Stomach smooth muscle (tissue), 2 donors: Measurements from ENCODE around the gene FZR1.

Source experiments
- H3K27ac ChIP-seq: one replicate; pipeline ENCODE4 v1.7.0; 2013; ENCODE audit warnings: mild to moderate bottlenecking, low read length, inconsistent platforms
- H3K27me3 ChIP-seq, 2 donors: one replicate each; pipeline ENCODE4 v1.7.0; 2013; ENCODE audit warnings: low read length in 2 of 2; ENCODE audit not compliant: insufficient read depth in 2 of 2, control insufficient read depth in 1 of 2
- H3K36me3 ChIP-seq, 2 donors: one replicate each; pipeline ENCODE4 v1.7.0; 2013; ENCODE audit warnings: low read length in 2 of 2; ENCODE audit not compliant: control insufficient read depth in 2 of 2, insufficient read depth in 2 of 2
- H3K4me1 ChIP-seq: one replicate; pipeline ENCODE4 v1.7.0; 2013; ENCODE audit warnings: low read length; ENCODE audit not compliant: control insufficient read depth, insufficient read depth
- H3K4me3 ChIP-seq, 2 donors: one replicate each; pipeline ENCODE4 v1.7.0; 2013; ENCODE audit warnings: low read length in 2 of 2
- H3K9ac ChIP-seq, 2 donors: one replicate each; pipeline ENCODE4 v1.7.0; 2013; ENCODE audit warnings: low read length in 2 of 2, mild to moderate bottlenecking in 1 of 2
- H3K9me3 ChIP-seq, 2 donors: one replicate each; pipeline ENCODE4 v1.7.0; 2013; ENCODE audit warnings: low read length in 2 of 2; ENCODE audit not compliant: control insufficient read depth in 2 of 2
- donor health status: healthy.
- donor health status: Pancreatic carcinoma.

The FZR1 gene

DNA sequence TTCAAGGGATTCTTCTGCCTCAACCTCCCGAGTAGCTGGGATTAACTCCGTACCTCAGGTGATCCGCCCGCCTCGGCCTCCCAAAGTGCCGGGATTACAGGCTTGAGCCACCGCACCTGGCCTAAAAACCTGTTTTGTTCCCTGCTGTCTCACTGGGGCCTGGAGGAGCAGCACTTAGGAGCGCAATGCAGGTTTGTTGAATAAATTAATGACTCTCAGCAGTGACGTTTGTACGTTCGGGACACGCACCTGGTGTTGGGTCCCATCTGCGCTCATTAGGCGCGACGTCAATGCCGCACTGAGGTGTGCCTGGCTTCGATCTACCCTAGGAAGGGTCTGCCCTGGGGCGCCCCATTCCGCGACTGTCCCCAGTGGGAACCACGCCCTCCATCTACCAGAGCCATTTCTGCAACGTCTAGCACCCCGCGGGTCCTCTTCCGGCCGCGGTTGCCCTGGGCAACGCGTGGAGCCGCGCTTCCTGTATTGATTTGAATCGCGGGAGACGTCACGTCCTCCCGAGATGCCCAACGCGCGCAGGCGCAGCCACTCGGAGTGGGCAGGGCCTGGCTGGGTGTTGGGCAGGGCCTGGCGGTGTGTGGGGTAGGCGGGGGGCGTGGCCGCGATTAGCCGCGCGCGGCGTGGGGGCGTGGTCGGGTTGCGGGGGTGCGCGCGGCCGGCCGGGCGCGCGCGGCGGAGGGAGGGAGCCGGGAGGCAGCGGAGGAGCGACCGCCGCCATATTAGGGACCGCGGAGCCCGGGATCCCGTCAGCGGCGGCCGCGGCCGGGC is at the start of gene FZR1:
TSS of gene FZR1 (plus strand) at position 714 of the 786 bp plus-strand sequence. CDS start 16,679 bp downstream, outside the sequence.
- no peaks in the 10 kb centered on the region for H3K36me3 ChIP-seq
- peak within 1 kb of the TSS; percentile 82 to 83 for H3K9ac ChIP-seq
- H3K27ac ChIP-seq = peak within 1 kb of the TSS; percentile 69
- H3K9me3 ChIP-seq = no peaks in the 10 kb centered on the region
- no peaks in the 10 kb centered on the region for H3K27me3 ChIP-seq
- peaks cover 21% of the 10 kb centered on the region for H3K4me1 ChIP-seq
- peak within 1 kb of the TSS; percentile 89 to 97 for H3K4me3 ChIP-seq

DNA sequence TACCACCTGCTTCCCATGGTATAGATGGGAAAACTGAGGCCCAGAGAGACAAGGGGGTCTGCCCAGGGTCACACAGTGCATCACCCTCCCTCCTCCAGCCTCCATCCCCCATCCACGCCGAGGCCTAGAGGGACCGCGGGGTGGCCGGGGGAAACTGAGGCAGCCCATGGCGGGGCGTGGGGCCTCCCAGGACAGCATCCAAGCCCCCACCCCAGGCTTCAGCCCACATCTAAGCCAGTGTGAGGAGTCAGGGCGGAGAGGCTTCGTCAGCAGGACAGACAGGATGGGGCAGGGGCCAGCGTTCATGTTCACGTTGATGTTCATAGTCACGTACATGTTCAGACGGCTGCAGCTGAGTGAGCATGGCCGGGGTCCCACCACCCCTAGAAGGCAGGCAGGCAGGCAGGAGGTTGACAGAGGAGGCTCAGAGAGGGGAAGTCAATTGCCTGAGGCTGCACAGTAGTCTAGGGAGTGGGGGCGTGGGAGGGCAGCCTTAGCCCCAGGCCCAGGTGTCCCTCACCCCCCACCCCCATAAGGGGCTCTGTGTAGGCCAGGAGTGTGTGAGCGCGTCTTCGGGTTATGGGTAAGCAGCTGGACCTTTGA is 49.1 kb upstream of the FZR1 start:
- Histone ChIP-seq H3K9ac (no peak overlapping the region), H3K27ac (peak overlapping the region; percentile 75), H3K4me1 (peaks cover 37% of the 10 kb centered on the region), H3K36me3 (peaks cover 31 to 33% of the 10 kb centered on the region in 2 donors), H3K9me3 (no peaks in the 10 kb centered on the region), H3K27me3 (no peaks in the 10 kb centered on the region), H3K4me3 (no peak overlapping the region)

- H3K9me3 ChIP-seq = no peaks in the 10 kb centered on the region
- H3K4me3 ChIP-seq = peak overlapping the region in 1 of 2 donors; percentile 22
- H3K27me3 ChIP-seq = no peaks in the 10 kb centered on the region
- peak overlapping the region in 1 of 2 donors; percentile 51 for H3K9ac ChIP-seq
- peak overlapping the region; percentile 75 for H3K27ac ChIP-seq
- peaks cover 37% of the 10 kb centered on the region for H3K4me1 ChIP-seq
- H3K36me3 ChIP-seq = peaks cover 28% of the 10 kb centered on the region in 2 donors
Observed at GRCh38 chr19:3457528-3458228, 48.4 kb upstream of the FZR1 start.

DNA sequence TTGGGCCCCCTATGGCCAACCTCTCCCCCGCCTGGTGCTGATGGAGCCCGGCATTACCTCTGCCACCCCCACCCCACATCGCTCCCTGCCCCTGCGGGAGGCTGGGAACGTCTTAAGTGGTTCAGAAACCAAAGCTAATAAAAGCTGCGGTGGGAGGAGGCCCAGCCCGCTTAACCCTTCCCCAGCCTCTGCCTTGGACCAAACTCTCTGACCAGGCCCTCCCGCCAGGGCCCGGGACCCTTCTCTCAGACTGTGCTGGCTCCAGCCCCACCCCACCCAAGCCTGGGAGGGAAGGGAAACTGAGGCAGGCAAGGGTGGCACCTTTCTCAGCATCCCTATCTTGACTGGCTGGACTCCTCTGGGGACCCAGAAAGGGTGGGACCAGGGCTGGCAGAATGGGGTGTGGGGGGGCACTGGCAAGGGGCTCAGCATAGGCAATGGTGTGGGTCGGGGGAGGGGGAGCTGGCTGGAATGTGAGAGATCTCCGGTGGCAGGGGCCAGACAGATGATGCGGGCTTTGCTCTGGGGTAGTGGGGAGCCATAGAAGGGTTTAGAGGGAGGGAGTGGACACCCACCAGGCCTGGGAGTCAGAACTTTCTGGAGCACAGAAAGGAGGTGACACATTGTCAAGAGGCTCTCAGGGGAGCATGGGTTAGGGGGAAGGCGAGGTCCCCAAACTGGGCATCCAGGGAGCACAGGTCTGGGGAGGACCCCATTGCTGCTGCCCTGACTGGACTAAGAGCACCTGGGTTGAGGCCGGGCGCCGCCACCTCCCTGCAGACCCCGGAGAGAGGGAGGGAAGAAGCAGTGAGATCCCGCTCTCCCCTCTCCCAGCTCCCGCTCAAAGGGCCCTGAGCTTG is 47.7 kb upstream of the FZR1 start:
- peak overlapping the region; percentile 75 for H3K27ac ChIP-seq
- H3K4me3 ChIP-seq = peak overlapping the region in 1 of 2 donors; percentile 22
- H3K4me1 ChIP-seq = peaks cover 40% of the 10 kb centered on the region
- H3K9ac ChIP-seq = peak overlapping the region; percentile 42 to 51
- H3K9me3 ChIP-seq = no peaks in the 10 kb centered on the region
- no peaks in the 10 kb centered on the region for H3K27me3 ChIP-seq
- H3K36me3 ChIP-seq = peaks cover 22 to 27% of the 10 kb centered on the region in 2 donors

DNA sequence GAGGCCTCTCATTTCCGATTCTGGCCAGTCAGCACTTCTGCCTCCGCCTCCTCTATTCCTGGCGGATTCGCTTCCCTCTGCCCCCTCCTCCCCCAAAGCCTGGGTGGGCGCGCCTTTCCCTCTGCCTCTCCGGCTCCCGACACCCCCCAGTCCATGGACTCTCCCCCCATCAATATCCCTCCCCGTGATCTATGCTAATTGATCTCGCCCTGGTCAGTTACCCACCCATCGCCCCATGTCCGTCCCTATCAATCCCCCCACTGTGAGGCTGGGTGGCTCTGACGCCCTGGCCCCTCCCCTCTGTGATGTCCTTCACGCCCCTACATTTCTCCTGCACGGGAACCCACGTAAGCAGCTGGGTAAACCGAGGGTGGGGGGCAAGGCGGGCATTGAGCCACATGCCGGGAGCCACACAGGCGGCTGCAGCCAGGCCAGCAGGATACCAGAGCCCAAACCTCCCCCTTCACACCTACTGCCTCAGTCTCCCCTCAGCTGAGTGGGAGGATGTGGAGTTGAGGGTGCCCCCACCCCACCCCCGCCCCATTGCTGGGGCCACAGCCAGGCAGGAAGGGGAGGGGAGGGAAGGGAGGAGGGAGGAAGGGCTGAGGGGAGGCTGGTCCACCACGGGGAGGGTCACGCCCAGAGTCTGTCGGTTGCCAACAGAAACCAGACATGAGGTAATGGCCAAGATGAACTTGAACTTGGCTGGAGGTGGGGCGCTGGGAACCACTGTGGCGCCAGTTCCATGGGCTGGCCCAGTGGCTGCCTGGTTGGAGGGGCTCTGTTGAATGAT is 46.8 kb upstream of the FZR1 start:
- Histone ChIP-seq H3K27me3 (no peaks in the 10 kb centered on the region), H3K36me3 (peaks cover 17 to 21% of the 10 kb centered on the region in 2 donors), H3K9ac (peak overlapping the region in 1 of 2 donors; percentile 51), H3K4me1 (peaks cover 45% of the 10 kb centered on the region), H3K27ac (peak overlapping the region; percentile 75), H3K4me3 (no peak overlapping the region), H3K9me3 (no peaks in the 10 kb centered on the region)

GRCh38 chr19:3459965-3460582 is 46.0 kb upstream of the FZR1 start:
- Histone ChIP-seq H3K27me3 (no peaks in the 10 kb centered on the region), H3K9ac (peak overlapping the region in 1 of 2 donors; percentile 29), H3K4me3 (no peak overlapping the region), H3K27ac (peak overlapping the region; percentile 75), H3K9me3 (no peaks in the 10 kb centered on the region), H3K4me1 (peaks cover 45% of the 10 kb centered on the region), H3K36me3 (peaks cover 11 to 13% of the 10 kb centered on the region in 2 donors)

DNA sequence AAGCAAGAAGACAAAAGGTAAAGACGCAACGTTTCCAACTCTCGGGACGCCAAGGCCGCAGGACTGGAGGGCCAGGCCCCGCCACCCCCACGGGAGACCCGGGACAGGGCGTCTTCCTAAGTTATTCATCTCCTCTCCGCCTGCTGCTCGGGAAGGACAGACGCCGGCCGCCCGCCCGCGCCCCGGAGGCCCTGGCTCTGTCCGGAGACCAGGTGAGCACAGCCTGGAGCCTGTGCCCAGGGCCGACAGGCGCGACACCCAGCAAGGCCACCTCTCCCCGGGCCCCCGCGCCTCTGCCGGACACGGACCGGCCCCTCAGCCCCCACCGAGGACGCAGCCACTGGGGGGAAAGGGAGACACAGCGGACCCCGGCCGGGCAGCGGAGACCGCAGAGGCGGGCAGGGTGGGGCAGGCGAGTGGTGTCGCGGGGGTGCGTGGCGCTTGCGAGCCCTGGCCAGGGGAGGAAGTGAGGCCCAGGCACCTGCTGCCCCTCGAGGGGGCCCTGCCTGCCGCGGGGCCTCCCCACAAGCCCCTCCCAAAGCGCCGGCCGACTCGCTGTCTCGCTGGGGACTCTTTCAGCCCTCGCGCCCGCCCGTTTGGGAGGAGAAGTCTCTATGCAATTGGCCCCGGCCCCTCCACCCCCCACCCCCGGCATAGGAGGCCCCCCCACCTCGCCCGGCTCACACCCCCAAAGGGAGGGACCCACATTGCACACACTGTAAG is 43.0 kb upstream of the FZR1 start:
- Histone ChIP-seq H3K9ac (no peak overlapping the region), H3K4me3 (no peak overlapping the region), H3K27ac (peak overlapping the region; percentile 53), H3K36me3 (peaks cover 0 to 4% of the 10 kb centered on the region in 2 donors), H3K4me1 (peaks cover 51% of the 10 kb centered on the region), H3K9me3 (no peaks in the 10 kb centered on the region), H3K27me3 (no peaks in the 10 kb centered on the region)

- H3K4me1 ChIP-seq = peaks cover 43% of the 10 kb centered on the region
Observed at GRCh38 chr19:3463714-3464586, 42.2 kb upstream of the FZR1 start.

More at GRCh38 chr19:3463714-3464586, 42.2 kb upstream of the FZR1 start:
- no peak overlapping the region for H3K4me3 ChIP-seq
- no peaks in the 10 kb centered on the region for H3K27me3 ChIP-seq
- peak overlapping the region; percentile 62 for H3K27ac ChIP-seq
- H3K36me3 ChIP-seq = peaks cover 0 to 4% of the 10 kb centered on the region in 2 donors
- no peaks in the 10 kb centered on the region for H3K9me3 ChIP-seq
- no peak overlapping the region for H3K9ac ChIP-seq
